Thymus (tissue), 11 donors: ENCODE results near the gene C10orf95. TPM values are rescaled to one million over a fixed set of nuclear protein-coding genes. Genes with fewer than 3 reads are reported as not detected.

ENCODE experiments used
- DNase-seq, 9 donors: peaks; one replicate each; pipeline ENCODE4 v3.0.0-alpha.2; 2013; ENCODE audit warnings: low spot score in 9 of 9, low read depth in 6 of 9, missing footprints in 1 of 9
- H3K27ac ChIP-seq, 2 donors: one replicate each; pipeline ENCODE4 v1.5.1; 2013; ENCODE audit warnings: control low read depth in 1 of 2, low read depth in 1 of 2, low read length in 1 of 2, mild to moderate bottlenecking in 1 of 2, moderate library complexity in 1 of 2
- H3K27me3 ChIP-seq, 2 donors: one replicate each; pipeline ENCODE4 v1.5.1; 2013; ENCODE audit warnings: low read length in 1 of 2; ENCODE audit not compliant: control insufficient read depth in 2 of 2, insufficient read depth in 1 of 2
- H3K36me3 ChIP-seq, 2 donors: one replicate each; pipeline ENCODE4 v1.5.1; 2013; ENCODE audit warnings: low read length in 1 of 2, mild to moderate bottlenecking in 1 of 2, moderate library complexity in 1 of 2; ENCODE audit not compliant: control insufficient read depth in 2 of 2, insufficient read depth in 2 of 2
- H3K4me1 ChIP-seq, 2 donors: one replicate each; pipeline ENCODE4 v1.5.1; 2013; ENCODE audit warnings: low read length in 2 of 2; ENCODE audit not compliant: control insufficient read depth in 2 of 2, insufficient read depth in 2 of 2
- H3K4me3 ChIP-seq, 2 donors: one replicate each; pipeline ENCODE4 v1.5.1; 2013; ENCODE audit warnings: low read length in 2 of 2, control low read depth in 1 of 2, mild to moderate bottlenecking in 1 of 2
- H3K9me3 ChIP-seq, 2 donors: one replicate each; pipeline ENCODE4 v1.5.1; 2013; ENCODE audit warnings: low read length in 1 of 2, mild to moderate bottlenecking in 1 of 2; ENCODE audit not compliant: control insufficient read depth in 2 of 2, insufficient read depth in 1 of 2
- WGBS: extraction: QIAGEN DNeasy Blood & Tissue Kit; methylation state at CpG from one replicate; pipeline ENCODE4 v1.1.7; 2013; 5-methylcytosine and 5-hydroxymethylcytosine counted together
- polyA plus RNA-seq: library from polyadenylated mRNA; stranded (reverse); fragments of 200-250 nt; gene quantifications from one replicate; pipeline ENCODE4 v1.2.3, GENCODE V29; 2013
- total RNA-seq: library from RNA; stranded (reverse); fragments of 120-200 nt; gene quantifications from one replicate; pipeline ENCODE4 v1.2.4, GENCODE V29; 2013
- donor health status: healthy.

C10orf95 gene
- total and polyA plus RNA-seq, 2 donors: 0.19 to 0.46 TPM

- no peaks in the 10 kb centered on the region for H3K9me3 ChIP-seq
- no peaks in the 10 kb centered on the region for H3K4me1 ChIP-seq
- peaks cover 86 to 93% of the 10 kb centered on the region in 2 donors for H3K36me3 ChIP-seq
- WGBS: 96% methylated on average over 18 of the region's 18 CpGs
- H3K27me3 ChIP-seq: no peaks in the 10 kb centered on the region
- DNase-seq: no peak
- no peak overlapping the region for H3K4me3 ChIP-seq
- no peak overlapping the region for H3K27ac ChIP-seq
Measured at GRCh38 chr10:102485093-102485784, 33.9 kb upstream of the C10orf95 start.

GRCh38 chr10:102484021-102484420 is 32.7 kb upstream of the C10orf95 start:
- no peak overlapping the region for H3K27ac ChIP-seq
- no peak for DNase-seq
- H3K9me3 ChIP-seq: no peaks in the 10 kb centered on the region
- no peaks in the 10 kb centered on the region for H3K27me3 ChIP-seq
- H3K4me3 ChIP-seq: no peak overlapping the region
- no peaks in the 10 kb centered on the region for H3K4me1 ChIP-seq
- peaks cover 97 to 98% of the 10 kb centered on the region in 2 donors for H3K36me3 ChIP-seq
- WGBS: 97% methylated on average over 13 of the region's 13 CpGs

- Histone ChIP-seq H3K27ac (no peak overlapping the region), H3K36me3 (peaks cover 70 to 74% of the 10 kb centered on the region in 2 donors), H3K27me3 (no peaks in the 10 kb centered on the region), H3K4me3 (no peak overlapping the region), H3K9me3 (no peaks in the 10 kb centered on the region), H3K4me1 (no peaks in the 10 kb centered on the region)
- 96% methylated on average over 9 of the region's 9 CpGs for WGBS
- no peak for DNase-seq
Measured at GRCh38 chr10:102480396-102480795, 29.1 kb upstream of the C10orf95 start.

- Histone ChIP-seq H3K27me3 (no peaks in the 10 kb centered on the region), H3K4me1 (no peaks in the 10 kb centered on the region), H3K27ac (no peak overlapping the region), H3K36me3 (peaks cover 63 to 67% of the 10 kb centered on the region in 2 donors), H3K4me3 (no peak overlapping the region), H3K9me3 (no peaks in the 10 kb centered on the region)
- DNase-seq: no peak
Measured at GRCh38 chr10:102479651-102480050, 28.3 kb upstream of the C10orf95 start.

- Histone ChIP-seq H3K27ac (no peak overlapping the region), H3K9me3 (no peaks in the 10 kb centered on the region), H3K27me3 (no peaks in the 10 kb centered on the region), H3K4me3 (no peak overlapping the region), H3K4me1 (peaks cover 0 to 7% of the 10 kb centered on the region in 2 donors), H3K36me3 (peaks cover 32 to 36% of the 10 kb centered on the region in 2 donors)
- peak in 1 of 9 donors; percentile 31 for DNase-seq
- 86% methylated on average over 9 of the region's 9 CpGs for WGBS
Measured at GRCh38 chr10:102476466-102477141, 25.3 kb upstream of the C10orf95 start.

GRCh38 chr10:102475451-102476040 is 24.2 kb upstream of the C10orf95 start:
- Histone ChIP-seq H3K9me3 (no peaks in the 10 kb centered on the region), H3K4me3 (no peak overlapping the region), H3K27me3 (no peaks in the 10 kb centered on the region), H3K27ac (no peak overlapping the region), H3K4me1 (peaks cover 0 to 7% of the 10 kb centered on the region in 2 donors), H3K36me3 (peaks cover 22 to 26% of the 10 kb centered on the region in 2 donors)
- DNase-seq: no peak
- over 99% methylated on average over 9 of the region's 9 CpGs for WGBS

- Histone ChIP-seq H3K4me1 (peaks cover 0 to 7% of the 10 kb centered on the region in 2 donors), H3K27ac (no peak overlapping the region), H3K27me3 (no peaks in the 10 kb centered on the region), H3K9me3 (no peaks in the 10 kb centered on the region), H3K4me3 (no peak overlapping the region), H3K36me3 (peaks cover 4 to 7% of the 10 kb centered on the region in 2 donors)
- 83% methylated on average over 27 of the region's 27 CpGs for WGBS
- peak in 2 of 9 donors; percentile 46 to 58 for DNase-seq
Measured at GRCh38 chr10:102473445-102474331, 22.3 kb upstream of the C10orf95 start.

GRCh38 chr10:102470579-102471546 is 19.5 kb upstream of the C10orf95 start:
- Histone ChIP-seq H3K27me3 (no peaks in the 10 kb centered on the region), H3K9me3 (no peaks in the 10 kb centered on the region), H3K36me3 (no peaks in the 10 kb centered on the region), H3K27ac (no peak overlapping the region), H3K4me1 (peaks cover 0 to 7% of the 10 kb centered on the region in 2 donors), H3K4me3 (no peak overlapping the region)
- no peak for DNase-seq
- 97% methylated on average over 36 of the region's 36 CpGs for WGBS
